GM12801 (cell line): ENCODE results near the gene RASL10A.

Experiments
- TF ChIP-seq, protein P1 (sequence below): IDR thresholded peaks from one replicate; pipeline ENCODE4 v1.5.1; 2011; ENCODE audit warnings: control low read depth; ENCODE audit not compliant: insufficient read length; ENCODE audit errors: extremely low read depth

Gene RASL10A

GRCh38 chr22:29298641-29299040, 16.9 kb downstream of the RASL10A start:
- TF ChIP-seq, protein P1, sequence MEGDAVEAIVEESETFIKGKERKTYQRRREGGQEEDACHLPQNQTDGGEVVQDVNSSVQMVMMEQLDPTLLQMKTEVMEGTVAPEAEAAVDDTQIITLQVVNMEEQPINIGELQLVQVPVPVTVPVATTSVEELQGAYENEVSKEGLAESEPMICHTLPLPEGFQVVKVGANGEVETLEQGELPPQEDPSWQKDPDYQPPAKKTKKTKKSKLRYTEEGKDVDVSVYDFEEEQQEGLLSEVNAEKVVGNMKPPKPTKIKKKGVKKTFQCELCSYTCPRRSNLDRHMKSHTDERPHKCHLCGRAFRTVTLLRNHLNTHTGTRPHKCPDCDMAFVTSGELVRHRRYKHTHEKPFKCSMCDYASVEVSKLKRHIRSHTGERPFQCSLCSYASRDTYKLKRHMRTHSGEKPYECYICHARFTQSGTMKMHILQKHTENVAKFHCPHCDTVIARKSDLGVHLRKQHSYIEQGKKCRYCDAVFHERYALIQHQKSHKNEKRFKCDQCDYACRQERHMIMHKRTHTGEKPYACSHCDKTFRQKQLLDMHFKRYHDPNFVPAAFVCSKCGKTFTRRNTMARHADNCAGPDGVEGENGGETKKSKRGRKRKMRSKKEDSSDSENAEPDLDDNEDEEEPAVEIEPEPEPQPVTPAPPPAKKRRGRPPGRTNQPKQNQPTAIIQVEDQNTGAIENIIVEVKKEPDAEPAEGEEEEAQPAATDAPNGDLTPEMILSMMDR: no peak

DNA sequence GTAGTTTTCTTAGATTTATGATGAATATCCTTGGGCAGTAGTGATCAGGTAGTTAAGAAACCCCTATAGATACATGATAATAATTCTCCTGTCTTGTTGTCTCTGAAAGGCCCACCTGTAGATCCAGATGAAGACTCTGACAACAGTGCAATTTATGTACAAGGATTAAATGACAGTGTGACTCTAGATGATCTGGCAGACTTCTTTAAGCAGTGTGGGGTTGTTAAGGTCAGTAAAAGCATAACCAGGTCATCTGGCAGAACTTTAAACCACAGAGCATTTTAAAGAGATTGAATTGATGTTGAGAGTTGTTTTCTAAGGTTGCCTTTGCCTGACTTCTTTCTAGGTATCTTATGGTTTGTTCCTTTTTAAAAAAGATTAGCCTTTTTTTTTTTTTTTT, 23.1 kb downstream of the RASL10A start:
- TF ChIP-seq, protein P1: no peak

DNA sequence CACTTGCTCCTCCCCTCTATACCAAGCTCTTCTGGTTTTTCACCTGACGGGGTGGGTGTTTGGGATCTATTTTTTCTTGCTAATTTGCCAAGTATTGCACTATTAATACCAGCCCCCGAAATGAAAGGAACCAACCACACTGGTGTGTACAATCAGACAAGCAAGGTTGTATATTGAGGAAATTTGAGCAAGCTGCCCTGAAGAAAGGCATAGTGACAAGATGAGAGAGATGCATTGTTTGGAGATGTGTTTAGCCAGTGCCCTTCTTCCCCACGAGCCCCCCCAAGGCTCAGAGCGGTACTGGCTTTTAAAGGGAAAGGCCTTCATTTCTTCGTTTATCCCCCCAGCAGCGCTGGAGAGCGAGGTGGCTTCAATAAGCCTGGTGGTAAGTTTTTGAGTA, 24.3 kb downstream of the RASL10A start:
- TF ChIP-seq, protein P1: no peak

GRCh38 chr22:29290061-29290460, 25.4 kb downstream of the RASL10A start:
- TF ChIP-seq, protein P1: no peak

DNA sequence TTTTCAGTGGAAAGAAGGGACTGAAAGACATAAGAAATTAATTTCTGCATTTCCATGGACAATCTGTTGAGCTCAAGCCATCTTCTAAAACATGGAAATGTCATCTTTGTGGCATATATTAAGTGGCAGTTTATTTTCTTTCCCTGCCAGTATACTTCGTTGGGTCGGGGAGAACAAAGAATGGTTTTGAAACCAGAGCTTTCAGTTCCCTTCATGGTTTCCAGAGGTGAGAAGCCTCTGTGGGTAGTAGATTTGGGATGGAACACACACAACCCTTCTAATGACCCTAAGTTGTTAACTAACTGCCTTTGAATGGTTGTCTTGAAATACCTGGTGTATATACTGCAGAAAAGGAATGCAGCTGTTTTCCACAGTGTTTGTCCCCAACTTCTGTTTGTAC, 26.7 kb downstream of the RASL10A start:
- TF ChIP-seq, protein P1: no peak

DNA sequence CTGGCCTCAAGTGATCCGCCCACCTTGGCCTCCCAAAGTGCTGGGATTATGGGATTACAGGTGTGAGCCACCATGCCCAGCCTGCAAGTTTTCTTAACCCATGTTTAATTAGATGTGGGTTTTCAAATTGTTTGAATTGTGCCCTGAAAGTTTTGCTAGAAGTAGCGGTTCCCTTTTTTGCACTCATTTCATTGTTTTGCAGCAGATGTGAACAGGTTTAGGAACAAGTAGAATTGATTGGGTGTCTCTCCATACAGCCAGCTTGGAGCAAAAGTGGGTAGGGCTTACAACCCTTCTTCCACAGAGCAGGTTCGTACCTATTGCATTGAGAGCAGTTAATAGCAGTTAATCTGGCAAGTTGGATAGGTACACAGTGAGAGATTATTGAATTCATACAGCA, 31.3 kb downstream of the RASL10A start:
- TF ChIP-seq, protein P1: no peak

- TF ChIP-seq, protein P1: no peak
Observed at GRCh38 chr22:29277927-29278326, 37.6 kb downstream of the RASL10A start.

- TF ChIP-seq, protein P1: no peak
Observed at GRCh38 chr22:29275819-29276565, 39.5 kb downstream of the RASL10A start.
